ENCODE measurements around the gene TMEM120A.
A peak's percentile ranks its signal among the peaks of the same experiment; 100 is the strongest.

Gene TMEM120A

GRCh38 chr7:76003351-76003750 lies 9.0 kb upstream of the TMEM120A start:
- no peak overlapping the region for H3K4me3 ChIP-seq (ENCODE audit: low read length)
- no peak for TF ChIP-seq ZNF274 (IDR thresholded peaks at IDR 0.05; ENCODE audit: low read depth, low read length)

- TF ChIP-seq ZNF274 (IDR thresholded peaks at IDR 0.05; ENCODE audit: low read depth, low read length) = no peak
- no peak overlapping the region for H3K4me3 ChIP-seq (ENCODE audit: low read length)
Observed at GRCh38 chr7:76002822-76003221, 8.4 kb upstream of the TMEM120A start.

GRCh38 chr7:76002139-76002538 lies 7.7 kb upstream of the TMEM120A start:
- TF ChIP-seq ZNF274 (IDR thresholded peaks at IDR 0.05; ENCODE audit: low read depth, low read length) = no peak
- H3K4me3 ChIP-seq (ENCODE audit: low read length) = no peak overlapping the region

- no peak for TF ChIP-seq ZNF274 (IDR thresholded peaks at IDR 0.05; ENCODE audit: low read depth, low read length)
- H3K4me3 ChIP-seq (ENCODE audit: low read length) = no peak overlapping the region
Observed at GRCh38 chr7:76000566-76000965, 6.2 kb upstream of the TMEM120A start.

- no peak for TF ChIP-seq ZNF274 (IDR thresholded peaks at IDR 0.05; ENCODE audit: low read depth, low read length)
- no peak overlapping the region for H3K4me3 ChIP-seq (ENCODE audit: low read length)
Observed at GRCh38 chr7:75998038-75998437, 3.6 kb upstream of the TMEM120A start.

- TF ChIP-seq ZNF274 (IDR thresholded peaks at IDR 0.05; ENCODE audit: low read depth, low read length) = no peak
- no peak overlapping the region for H3K4me3 ChIP-seq (ENCODE audit: low read length)
Observed at GRCh38 chr7:75996476-75996875, 2.1 kb upstream of the TMEM120A start.

GRCh38 chr7:75995996-75996395 lies 1.6 kb upstream of the TMEM120A start:
- no peak for TF ChIP-seq ZNF274 (IDR thresholded peaks at IDR 0.05; ENCODE audit: low read depth, low read length)
- H3K4me3 ChIP-seq (ENCODE audit: low read length) = no peak overlapping the region

- no peak for TF ChIP-seq ZNF274 (IDR thresholded peaks at IDR 0.05; ENCODE audit: low read depth, low read length)
- H3K4me3 ChIP-seq (ENCODE audit: low read length) = no peak overlapping the region; the same call in 1 of the 2 replicates
Observed at GRCh38 chr7:75995052-75995471, 667 bp upstream of the TMEM120A start.

- no peak for TF ChIP-seq ZNF274 (IDR thresholded peaks at IDR 0.05; ENCODE audit: low read depth, low read length)
- peak overlapping the region; percentile 80 for H3K4me3 ChIP-seq (ENCODE audit: low read length)
Observed at GRCh38 chr7:75993689-75994387, 557 bp downstream of the TMEM120A start.

GRCh38 chr7:75992083-75992755 lies 2.2 kb downstream of the TMEM120A start:
- no peak overlapping the region for H3K4me3 ChIP-seq (ENCODE audit: low read length)
- no peak for TF ChIP-seq ZNF274 (IDR thresholded peaks at IDR 0.05; ENCODE audit: low read depth, low read length)

GRCh38 chr7:75991531-75992082 lies 2.8 kb downstream of the TMEM120A start:
- TF ChIP-seq ZNF274 (IDR thresholded peaks at IDR 0.05; ENCODE audit: low read depth, low read length) = no peak
- H3K4me3 ChIP-seq (ENCODE audit: low read length) = no peak overlapping the region

GRCh38 chr7:75989500-75990388 lies 4.7 kb downstream of the TMEM120A start:
- no peak overlapping the region for H3K4me3 ChIP-seq (ENCODE audit: low read length)
- TF ChIP-seq ZNF274 (IDR thresholded peaks at IDR 0.05; ENCODE audit: low read depth, low read length) = no peak

- TF ChIP-seq ZNF274 (IDR thresholded peaks at IDR 0.05; ENCODE audit: low read depth, low read length) = no peak
Observed at GRCh38 chr7:75988568-75989499, 5.6 kb downstream of the TMEM120A start.

More at GRCh38 chr7:75988568-75989499, 5.6 kb downstream of the TMEM120A start:
- no peak overlapping the region for H3K4me3 ChIP-seq (ENCODE audit: low read length)

All from GM08714 (cell line).